KMS-11 (cell line): ENCODE measurements around the gene SGTB.

ENCODE experiments used
- H2AFZ ChIP-seq: fragments of 200-600 bp; sonication (generic); 2 replicates; pipeline ENCODE4 v1.6.1; 2016; ENCODE audit warnings: antibody characterized with exemption, mixed run types, low read depth
- H3K27ac ChIP-seq: fragments of 200-600 bp; sonication (generic); 2 replicates; pipeline ENCODE4 v1.6.1; 2016; ENCODE audit warnings: mild to moderate bottlenecking, mixed run types
- H3K27me3 ChIP-seq: fragments of 200-600 bp; sonication (generic); 2 replicates; pipeline ENCODE4 v1.6.1; 2017; ENCODE audit warnings: mild to moderate bottlenecking, low read depth, mixed run types, moderate library complexity; ENCODE audit not compliant: insufficient read depth
- H3K36me3 ChIP-seq: fragments of 200-600 bp; sonication (generic); 2 replicates; pipeline ENCODE4 v1.6.1; 2017; ENCODE audit warnings: mild to moderate bottlenecking, mixed run types; ENCODE audit not compliant: insufficient read depth
- H3K4me1 ChIP-seq: fragments of 200-600 bp; sonication (generic); 2 replicates; pipeline ENCODE4 v1.6.1; 2016; ENCODE audit warnings: mild to moderate bottlenecking, low read depth, mixed run types; ENCODE audit not compliant: poor library complexity, severe bottlenecking
- H3K4me2 ChIP-seq: fragments of 200-600 bp; sonication (generic); 2 replicates; pipeline ENCODE4 v1.7.0; 2016; ENCODE audit warnings: mild to moderate bottlenecking, mixed run types
- H3K4me3 ChIP-seq: fragments of 200-600 bp; sonication (generic); IDR thresholded peaks from 2 replicates; pipeline ENCODE4 v1.6.1; 2017; ENCODE audit warnings: low read depth, low read length, mixed read lengths; ENCODE audit not compliant: insufficient read depth
- H3K79me2 ChIP-seq: fragments of 200-600 bp; sonication (generic); 2 replicates; pipeline ENCODE4 v1.6.1; 2016; ENCODE audit warnings: low read depth, mixed run types; ENCODE audit not compliant: insufficient read depth
- H3K9ac ChIP-seq: fragments of 200-600 bp; sonication (generic); 2 replicates; pipeline ENCODE4 v1.6.1; 2016; ENCODE audit warnings: mild to moderate bottlenecking, mixed run types
- H4K20me1 ChIP-seq: fragments of 200-600 bp; sonication (generic); 2 replicates; pipeline ENCODE4 v1.6.1; 2016; ENCODE audit warnings: mild to moderate bottlenecking, mixed run types; ENCODE audit not compliant: insufficient read depth
- TF ChIP-seq, protein P1 (sequence below): fragments of 200-600 bp; sonication (generic); conservative IDR thresholded peaks from 2 replicates; pipeline ENCODE4 v1.6.1; 2017; ENCODE audit warnings: low read depth, mild to moderate bottlenecking, antibody characterized with exemption, low read length, moderate library complexity, mixed read lengths

SGTB gene

DNA sequence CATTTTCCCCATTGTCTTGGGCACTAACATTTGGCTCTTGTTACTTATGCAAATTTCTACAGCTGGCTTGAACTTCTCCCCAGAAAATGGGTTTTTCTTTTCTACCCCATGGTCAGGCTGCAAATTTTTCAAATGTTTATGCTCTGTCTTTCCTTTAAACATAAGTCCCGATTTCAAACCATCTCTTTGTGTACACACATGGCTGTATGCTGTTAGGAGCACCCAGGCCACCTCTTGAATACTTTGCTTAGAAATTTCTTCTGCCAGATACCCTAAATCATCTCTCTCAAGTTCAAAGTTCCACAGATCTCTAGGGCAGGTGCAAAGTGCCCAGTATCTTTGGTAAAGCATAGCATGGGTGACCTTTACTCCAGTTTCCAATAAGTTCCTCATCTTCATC is 45.7 kb upstream of the SGTB start:
- no peaks in the 10 kb centered on the region for H3K79me2 ChIP-seq
- H3K27me3 ChIP-seq: no peaks in the 10 kb centered on the region
- H3K9ac ChIP-seq: no peak overlapping the region
- no peak overlapping the region for H2AFZ ChIP-seq
- H3K4me3 ChIP-seq: no peak overlapping the region
- TF ChIP-seq, protein P1, sequence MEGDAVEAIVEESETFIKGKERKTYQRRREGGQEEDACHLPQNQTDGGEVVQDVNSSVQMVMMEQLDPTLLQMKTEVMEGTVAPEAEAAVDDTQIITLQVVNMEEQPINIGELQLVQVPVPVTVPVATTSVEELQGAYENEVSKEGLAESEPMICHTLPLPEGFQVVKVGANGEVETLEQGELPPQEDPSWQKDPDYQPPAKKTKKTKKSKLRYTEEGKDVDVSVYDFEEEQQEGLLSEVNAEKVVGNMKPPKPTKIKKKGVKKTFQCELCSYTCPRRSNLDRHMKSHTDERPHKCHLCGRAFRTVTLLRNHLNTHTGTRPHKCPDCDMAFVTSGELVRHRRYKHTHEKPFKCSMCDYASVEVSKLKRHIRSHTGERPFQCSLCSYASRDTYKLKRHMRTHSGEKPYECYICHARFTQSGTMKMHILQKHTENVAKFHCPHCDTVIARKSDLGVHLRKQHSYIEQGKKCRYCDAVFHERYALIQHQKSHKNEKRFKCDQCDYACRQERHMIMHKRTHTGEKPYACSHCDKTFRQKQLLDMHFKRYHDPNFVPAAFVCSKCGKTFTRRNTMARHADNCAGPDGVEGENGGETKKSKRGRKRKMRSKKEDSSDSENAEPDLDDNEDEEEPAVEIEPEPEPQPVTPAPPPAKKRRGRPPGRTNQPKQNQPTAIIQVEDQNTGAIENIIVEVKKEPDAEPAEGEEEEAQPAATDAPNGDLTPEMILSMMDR: no peak
- H3K4me1 ChIP-seq: no peaks in the 10 kb centered on the region
- H3K36me3 ChIP-seq: no peaks in the 10 kb centered on the region
- H3K4me2 ChIP-seq: no peak overlapping the region
- H3K27ac ChIP-seq: no peak overlapping the region
- no peaks in the 10 kb centered on the region for H4K20me1 ChIP-seq

DNA sequence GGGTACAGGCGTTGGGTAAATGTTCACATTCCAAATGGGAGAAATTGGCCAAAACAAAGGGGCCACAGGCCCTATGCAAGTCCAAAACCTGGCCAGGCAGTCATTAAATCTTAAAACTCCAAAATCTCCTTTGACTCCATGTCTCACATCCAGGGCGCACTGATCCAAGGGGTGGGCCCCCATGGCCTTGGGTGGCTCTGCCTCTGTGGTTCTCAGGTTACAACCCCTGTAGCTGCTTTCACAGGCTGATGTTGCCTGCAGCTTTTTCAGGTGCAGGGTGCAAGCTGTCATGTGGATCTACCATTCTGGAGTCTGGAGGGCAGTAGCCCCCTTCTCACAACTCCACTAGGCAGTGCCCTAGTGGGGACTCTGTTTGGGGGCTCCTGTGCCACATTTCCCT is 44.9 kb upstream of the SGTB start:
- no peak overlapping the region for H3K4me2 ChIP-seq
- no peaks in the 10 kb centered on the region for H3K36me3 ChIP-seq
- no peaks in the 10 kb centered on the region for H3K27me3 ChIP-seq
- H3K79me2 ChIP-seq: no peaks in the 10 kb centered on the region
- H3K27ac ChIP-seq: no peak overlapping the region
- no peak overlapping the region for H3K9ac ChIP-seq
- H2AFZ ChIP-seq: no peak overlapping the region
- no peaks in the 10 kb centered on the region for H4K20me1 ChIP-seq
- TF ChIP-seq, protein P1: no peak
- peaks cover 3% of the 10 kb centered on the region for H3K4me1 ChIP-seq
- H3K4me3 ChIP-seq: no peak overlapping the region

DNA sequence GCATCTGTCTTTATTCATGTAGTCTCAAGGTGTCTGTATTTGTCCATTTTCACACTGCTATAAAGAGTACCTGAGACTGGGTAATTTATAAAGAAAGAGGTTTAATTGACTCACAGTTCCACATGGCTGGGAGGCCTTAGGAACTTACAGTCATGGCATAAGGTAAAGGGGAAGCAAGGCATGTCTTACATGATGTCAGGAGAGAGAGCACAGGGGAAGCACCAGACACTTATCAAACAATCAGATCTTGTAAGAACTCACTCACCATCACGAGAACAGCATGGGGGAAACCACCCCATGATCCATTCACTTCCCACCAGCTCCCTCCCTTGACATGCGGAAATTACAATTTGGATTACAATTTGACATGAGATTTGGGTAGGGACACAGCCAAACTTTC is 44.3 kb upstream of the SGTB start:
- Histone ChIP-seq H2AFZ (no peak overlapping the region), H3K36me3 (no peaks in the 10 kb centered on the region), H3K4me3 (no peak overlapping the region), H3K4me1 (peaks cover 9% of the 10 kb centered on the region), H3K27me3 (no peaks in the 10 kb centered on the region), H4K20me1 (no peaks in the 10 kb centered on the region), H3K4me2 (no peak overlapping the region), H3K79me2 (no peaks in the 10 kb centered on the region), H3K27ac (no peak overlapping the region), H3K9ac (no peak overlapping the region)
- TF ChIP-seq, protein P1: no peak

DNA sequence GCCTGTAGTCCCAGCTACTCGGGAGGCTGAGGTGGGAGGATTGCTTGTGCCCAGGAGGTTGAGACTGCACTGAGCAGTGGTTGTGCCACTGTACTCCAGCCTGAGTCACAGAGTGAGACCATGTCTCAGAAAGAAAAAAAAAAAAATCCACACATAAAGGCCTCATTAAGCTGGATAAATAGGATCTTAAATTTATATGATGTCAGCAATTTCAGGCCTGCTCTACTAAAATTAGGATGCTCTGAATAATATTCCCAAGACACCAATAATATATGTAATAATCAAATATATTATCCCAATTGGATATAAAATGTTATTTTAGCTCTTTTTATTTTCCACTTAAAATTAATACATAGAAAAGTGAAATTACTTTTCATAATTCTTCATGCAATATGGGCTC is 43.7 kb upstream of the SGTB start:
- no peaks in the 10 kb centered on the region for H3K27me3 ChIP-seq
- no peaks in the 10 kb centered on the region for H3K79me2 ChIP-seq
- no peak overlapping the region for H3K4me3 ChIP-seq
- no peak overlapping the region for H3K27ac ChIP-seq
- H3K4me2 ChIP-seq: no peak overlapping the region
- H4K20me1 ChIP-seq: no peaks in the 10 kb centered on the region
- H2AFZ ChIP-seq: no peak overlapping the region
- TF ChIP-seq, protein P1: no peak
- H3K9ac ChIP-seq: no peak overlapping the region
- peaks cover 15% of the 10 kb centered on the region for H3K4me1 ChIP-seq
- no peaks in the 10 kb centered on the region for H3K36me3 ChIP-seq
